Hepatic stellate cell (primary cell): ENCODE data around the gene SELENOI.
"Not testable (repeated sequence)": the region's sequence is repeated elsewhere in the genome, so short reads cannot be mapped to it uniquely, and the experiment has no call there.

ENCODE experiments used
- DNase-seq: peaks from one replicate; pipeline ENCODE4 v3.0.0; 2011; ENCODE audit warnings: low spot score

The SELENOI gene

DNA sequence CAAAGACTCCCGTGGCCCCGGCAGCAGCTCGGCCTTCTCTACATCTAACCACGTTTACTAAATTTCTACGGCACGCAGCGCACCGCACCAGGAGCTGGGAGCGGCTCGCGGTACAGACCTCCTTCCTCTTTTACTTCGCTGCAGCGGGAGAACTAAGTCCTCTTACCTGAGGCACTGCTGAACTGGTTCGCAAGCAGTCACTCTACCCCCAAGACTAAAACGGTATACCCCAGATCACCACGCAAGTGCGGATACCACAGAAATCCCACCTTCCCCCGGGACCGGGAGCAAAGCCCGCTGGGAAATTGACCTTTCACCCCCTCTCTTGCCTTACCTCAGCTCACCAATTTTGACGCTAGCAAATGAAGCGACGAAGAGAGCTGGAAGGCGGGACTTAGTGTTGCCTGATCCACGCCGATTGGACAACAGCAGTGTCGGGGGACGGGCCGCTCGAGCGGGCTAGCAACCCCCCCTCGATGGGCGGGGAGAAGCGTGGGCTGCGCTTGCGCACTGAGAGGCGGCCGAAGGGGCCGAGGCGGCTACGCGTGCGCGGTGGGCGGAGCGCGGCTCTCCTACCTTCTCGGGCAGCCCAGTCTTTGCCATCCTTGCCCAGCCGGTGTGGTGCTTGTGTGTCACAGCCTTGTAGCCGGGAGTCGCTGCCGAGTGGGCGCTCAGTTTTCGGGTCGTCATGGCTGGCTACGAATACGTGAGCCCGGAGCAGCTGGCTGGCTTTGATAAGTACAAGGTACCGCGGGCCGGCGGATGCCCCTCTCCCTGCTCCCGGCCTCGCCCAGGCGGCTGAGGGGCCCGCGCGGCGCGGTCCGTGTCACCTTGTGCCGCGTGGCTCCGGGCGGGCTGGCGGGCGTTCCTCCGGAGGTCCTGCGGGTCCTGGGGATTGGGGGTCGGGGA lies at the start of gene SELENOI:
SELENOI (plus strand) TSS at position 599 of the 909 bp plus-strand sequence; CDS start at position 689, 90 bp downstream.
- DNase-seq = peak; percentile 95

- no peak for DNase-seq
Measured at GRCh38 chr2:26297061-26297460, 48.9 kb upstream of the SELENOI start.

DNA sequence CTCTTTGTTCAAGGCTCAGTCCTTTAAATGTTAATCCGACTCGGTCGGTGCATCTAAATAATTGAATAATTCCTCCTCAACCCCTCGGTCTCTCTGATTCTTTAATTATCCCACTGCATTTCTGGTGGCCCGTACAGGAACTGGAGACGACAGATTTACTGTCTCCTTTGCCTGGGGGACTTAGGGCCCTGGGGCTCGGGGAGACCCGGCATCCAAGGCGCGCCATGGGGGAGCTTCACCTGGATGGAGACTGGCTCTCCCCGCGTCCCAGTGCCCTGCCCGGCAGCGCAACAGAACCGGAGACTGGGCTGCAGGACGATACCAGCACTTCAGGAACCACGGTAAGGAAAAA lies 47.7 kb upstream of the SELENOI start:
- DNase-seq = no peak

DNA sequence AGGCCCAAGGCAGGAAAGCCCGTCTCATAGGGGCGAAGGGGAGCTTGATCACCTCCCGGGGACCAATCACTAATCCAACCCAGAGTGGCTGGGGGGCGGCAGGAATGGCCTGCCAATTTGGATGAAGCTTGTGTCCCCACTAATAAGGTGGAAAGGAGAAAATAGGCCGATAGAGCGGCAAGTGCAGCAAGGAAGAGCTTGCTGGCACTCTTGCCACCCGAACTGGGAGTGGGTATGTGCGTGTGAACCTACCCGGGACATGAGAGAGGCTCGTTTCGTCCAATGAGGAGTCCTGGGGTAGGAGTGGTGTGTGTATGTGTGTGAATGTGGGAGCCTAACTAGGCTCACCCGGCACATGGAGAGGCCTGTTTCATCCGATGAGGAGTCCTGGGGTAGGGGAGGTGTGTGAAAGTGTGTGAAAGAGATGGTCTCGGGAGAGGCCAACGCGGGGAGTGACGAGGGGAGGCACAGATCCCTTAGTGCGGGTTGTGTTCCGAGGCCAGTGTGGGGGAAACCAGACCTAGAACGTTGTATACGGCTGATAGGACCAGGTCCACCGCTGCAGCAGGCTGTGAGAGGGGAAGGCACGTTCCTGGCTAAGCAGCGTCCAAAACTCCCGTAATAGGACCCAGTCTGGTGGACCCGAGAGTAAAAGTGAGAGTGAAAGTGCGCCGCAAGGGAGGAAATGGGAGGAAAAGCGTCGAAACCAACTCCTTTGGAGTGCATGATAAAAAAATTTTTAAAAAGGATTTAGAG lies 47.1 kb upstream of the SELENOI start:
- peak; percentile 60 for DNase-seq

- DNase-seq = peak; percentile 47
Measured at GRCh38 chr2:26299471-26300101, 46.4 kb upstream of the SELENOI start.

DNA sequence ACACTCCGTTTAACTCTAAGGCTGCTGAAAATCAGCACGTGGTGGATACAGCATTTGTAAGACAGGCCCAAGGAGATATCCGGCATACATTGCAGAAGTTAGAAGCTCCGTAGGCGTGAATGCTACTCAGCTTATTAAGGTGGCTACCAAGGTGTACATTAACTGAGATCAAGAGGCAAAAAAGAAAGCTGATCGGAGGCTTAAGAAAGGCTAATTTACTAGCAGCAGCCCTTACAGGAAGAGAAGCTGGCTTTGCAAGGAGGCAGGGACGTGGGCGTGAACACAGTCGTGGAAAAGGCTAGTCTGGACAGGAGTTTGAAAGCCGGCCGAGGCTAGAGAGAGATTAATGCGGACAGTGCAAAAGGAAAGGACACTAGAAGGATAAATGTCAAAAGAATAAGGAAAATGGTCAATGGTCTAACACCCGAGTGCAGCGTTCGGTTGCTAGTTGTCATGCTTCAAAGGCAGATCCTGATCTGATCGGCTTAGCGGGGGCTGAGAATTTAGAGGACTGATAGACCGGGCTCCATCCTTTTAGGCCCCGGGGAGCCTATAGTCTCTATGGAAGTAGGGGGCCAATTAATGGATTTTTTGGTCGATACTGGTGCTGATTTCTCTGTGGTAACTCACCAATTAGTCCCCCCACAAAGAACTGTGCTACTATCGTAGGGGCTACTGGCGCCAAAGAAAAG lies 45.6 kb upstream of the SELENOI start:
- DNase-seq = no peak

DNA sequence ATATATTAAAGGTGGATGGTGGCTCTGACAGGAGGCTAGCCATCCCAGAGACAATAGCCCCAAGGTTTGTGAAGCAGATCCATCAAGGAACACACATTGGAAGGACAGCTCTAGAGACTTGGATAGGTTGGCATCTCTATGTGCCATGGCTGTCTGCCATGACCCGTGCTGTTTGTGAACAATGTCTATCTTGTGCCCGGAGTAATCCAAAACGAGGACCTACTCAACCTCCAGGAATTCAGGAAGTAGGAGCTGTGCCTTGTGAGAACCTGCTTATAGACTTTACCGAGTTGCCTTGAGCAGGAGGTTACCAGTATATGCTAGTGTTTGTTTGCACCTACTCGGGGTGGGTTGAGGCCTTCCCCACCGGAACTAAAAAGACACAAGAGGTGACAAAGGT lies 43.1 kb upstream of the SELENOI start:
- no peak for DNase-seq

- not testable (repeated sequence) for DNase-seq
Measured at GRCh38 chr2:26305094-26305493, 40.8 kb upstream of the SELENOI start.

GRCh38 chr2:26305540-26305939 lies 40.4 kb upstream of the SELENOI start:
- no peak for DNase-seq

DNA sequence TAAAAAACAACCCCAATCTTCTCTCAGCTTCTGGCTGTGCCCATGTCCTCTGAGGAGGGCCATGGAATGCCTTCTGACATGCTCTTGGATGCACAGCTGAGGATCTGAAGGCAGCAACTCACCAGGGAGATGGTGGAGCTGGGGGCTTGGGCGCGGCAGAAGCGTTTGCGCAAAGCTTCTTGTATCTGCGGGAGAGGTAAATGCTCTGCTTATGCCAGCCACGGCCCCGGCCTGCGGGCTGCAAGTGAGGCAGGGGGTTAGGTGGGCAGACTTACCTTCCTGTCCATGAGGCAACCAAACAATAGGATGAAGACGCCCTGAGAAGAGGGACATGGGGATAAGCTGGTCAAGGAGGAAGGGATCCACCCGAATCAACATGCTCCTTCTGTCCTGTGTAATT lies 36.0 kb upstream of the SELENOI start:
- DNase-seq = no peak

DNA sequence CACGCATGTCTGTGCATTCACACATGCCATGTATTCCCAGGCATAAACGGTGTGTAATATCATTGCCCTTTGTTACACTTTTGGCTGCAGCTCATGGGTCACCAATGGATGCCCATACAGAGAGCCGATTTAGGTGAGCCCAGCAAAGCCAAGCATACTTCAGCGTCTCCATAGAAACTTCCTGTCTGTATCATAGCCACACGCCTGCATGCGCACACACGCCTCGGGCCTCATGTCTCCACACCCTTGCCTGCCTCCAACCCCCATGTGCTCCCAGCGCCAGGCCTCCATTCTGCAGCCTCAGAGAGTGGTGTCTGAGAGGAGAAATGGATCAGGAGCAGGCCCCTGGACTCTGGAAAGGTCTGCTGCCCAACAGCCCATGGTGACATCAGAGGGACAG lies 33.5 kb upstream of the SELENOI start:
- no peak for DNase-seq

DNA sequence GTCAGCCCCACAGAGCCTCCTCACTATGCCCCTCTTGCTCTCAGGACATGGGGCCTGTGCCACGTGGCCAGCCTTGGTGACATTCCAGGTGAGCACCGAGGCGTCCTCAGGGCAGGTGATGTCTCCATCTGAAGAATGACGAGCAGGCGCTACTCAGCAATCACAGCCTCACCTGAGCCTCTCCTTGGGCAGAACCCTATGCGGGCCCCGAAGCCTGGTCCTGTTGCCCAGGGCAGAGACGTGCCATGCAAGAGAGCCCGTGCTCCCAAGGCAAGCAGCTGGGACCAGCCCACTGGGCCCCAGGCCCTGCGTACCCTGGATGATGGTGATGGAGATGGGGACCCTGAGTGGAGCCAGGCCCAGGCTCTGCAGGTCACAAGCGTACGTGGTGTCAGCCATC lies 32.5 kb upstream of the SELENOI start:
- DNase-seq = no peak

DNA sequence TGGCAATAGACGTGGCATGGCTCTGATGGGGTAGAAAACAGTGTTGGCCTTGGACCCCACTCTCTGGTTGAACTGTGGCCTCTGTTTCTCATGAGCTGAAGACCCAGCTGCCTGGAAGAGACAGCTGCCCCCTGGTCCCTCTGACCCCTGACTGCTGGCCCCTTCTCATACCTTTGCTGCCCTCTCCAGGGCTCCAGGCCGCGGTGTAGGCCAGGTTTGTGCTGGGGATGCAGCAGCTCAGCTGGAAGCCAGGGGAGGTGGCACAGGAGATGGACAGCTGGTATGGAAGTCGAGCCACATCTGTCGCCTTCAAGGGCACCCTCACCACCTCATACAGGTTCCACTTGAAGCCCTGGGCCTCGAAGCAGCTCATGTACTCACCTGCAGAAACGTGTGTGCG lies 31.7 kb upstream of the SELENOI start:
- DNase-seq = no peak

DNA sequence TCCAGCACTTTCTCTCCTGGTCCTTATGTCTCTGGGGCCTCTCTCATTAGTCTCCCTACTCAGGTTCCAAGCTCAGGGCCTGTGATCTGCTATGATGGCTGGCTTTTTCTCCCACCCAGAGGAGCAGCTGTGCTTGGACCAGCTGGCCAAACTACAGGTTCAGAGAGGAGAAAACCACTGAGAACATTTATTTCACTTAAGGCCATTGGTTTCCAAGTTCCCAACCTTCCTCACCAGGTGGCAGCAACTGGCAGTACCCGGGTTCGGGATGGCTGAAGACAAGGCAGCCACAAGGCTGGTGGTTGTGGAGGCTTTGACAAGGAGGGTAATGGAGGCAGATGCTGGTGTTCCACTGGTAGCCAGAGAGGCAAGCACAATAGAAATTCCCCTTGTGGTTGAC lies 29.9 kb upstream of the SELENOI start:
- no peak for DNase-seq

GRCh38 chr2:26316845-26317244 lies 29.1 kb upstream of the SELENOI start:
- no peak for DNase-seq

GRCh38 chr2:26317377-26318105 lies 28.4 kb upstream of the SELENOI start:
- DNase-seq = no peak

- DNase-seq = no peak
Measured at GRCh38 chr2:26318950-26319349, 27.0 kb upstream of the SELENOI start.

GRCh38 chr2:26324479-26324878 lies 21.5 kb upstream of the SELENOI start:
- DNase-seq = not testable (repeated sequence)

DNA sequence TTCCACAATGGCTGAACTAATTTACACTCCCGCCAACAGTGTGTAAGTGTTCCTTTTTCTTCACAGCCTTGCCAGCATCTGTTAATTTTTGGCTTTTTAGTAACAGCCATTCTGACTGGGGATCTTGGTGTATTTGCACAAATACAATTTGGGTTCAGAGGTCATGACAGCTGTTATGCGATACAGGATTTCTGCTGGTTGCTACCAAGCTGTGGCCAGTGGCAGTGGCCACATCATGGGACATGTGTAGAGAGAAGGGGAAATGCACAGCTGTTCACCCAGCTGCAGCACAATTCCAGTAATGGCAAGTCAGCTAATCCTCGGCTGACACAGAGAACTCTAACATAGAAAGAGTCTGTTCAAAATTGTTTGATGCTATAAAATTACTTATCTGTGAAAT lies 21.0 kb upstream of the SELENOI start:
- DNase-seq = no peak

DNA sequence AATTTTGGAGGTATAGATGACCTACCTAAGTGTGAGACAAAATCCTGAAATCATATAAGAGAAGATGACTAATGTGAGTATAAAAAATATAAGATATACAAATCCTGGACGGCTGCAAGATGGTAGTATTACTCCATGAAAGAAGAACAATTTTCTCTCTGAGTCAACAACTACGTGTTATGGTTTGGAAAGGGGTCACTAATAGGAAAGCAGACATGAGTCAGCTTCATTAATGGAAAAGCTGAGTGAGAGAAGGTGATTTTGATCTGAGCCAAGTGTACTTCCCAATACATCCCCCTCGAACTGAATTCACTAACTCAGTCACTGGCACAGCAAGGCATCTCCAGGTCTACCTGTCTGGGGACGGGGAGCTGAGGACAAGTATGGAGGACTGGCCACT lies 20.1 kb upstream of the SELENOI start:
- DNase-seq = no peak

DNA sequence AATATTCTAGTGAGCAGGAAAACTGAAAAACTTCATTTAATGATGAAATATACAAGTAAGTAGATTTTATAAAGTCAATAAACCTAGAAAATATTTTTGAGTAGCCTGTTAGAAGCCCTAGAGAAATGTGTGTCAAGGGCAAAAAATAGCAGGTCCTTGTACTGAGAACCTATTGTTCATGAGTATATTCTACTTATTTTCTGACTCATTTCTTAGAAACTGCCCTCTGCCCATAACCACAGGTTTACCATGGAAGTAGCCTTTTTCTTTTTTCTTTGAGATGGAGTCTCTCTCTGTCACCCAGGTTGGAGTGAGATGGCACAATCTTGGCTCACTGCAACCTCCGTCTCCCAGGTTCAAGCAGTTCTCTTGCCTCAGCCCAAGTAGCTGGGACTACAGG lies 19.4 kb upstream of the SELENOI start:
- DNase-seq = no peak
